Measurements from ENCODE around the gene KAZN.

KAZN gene

DNA sequence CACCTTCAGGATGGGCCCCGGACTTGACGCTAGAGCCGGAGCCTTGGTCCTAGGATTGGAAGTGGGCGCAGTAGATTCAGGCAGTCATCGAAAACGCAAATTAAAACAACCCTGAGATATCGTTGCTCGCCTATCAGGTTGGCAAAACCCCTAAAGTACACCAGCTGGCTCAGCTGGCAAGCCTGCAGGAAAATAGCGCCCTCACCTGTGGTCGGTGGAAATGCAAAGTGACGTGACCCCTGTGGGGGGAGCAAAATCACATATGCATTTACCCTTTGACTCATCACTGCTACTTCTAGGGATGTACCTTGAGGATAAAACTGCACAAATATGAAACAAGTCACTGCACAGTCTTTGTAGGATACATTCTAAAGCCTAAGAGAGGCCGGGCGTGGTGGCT lies 384.8 kb downstream of the KAZN start:
- H3K4me1 ChIP-seq (ENCODE audit: control insufficient read depth in 1 of 2, insufficient read depth in 1 of 2, low read depth in 1 of 2, low read length in 1 of 2): no peaks in the 10 kb centered on the region
- no peaks in the 10 kb centered on the region for H3K36me3 ChIP-seq
- no peaks in the 10 kb centered on the region for H3K9me3 ChIP-seq
- no peaks in the 10 kb centered on the region for H3K27me3 ChIP-seq
- H3K4me3 ChIP-seq (ENCODE audit: low read depth in 1 of 2, low read length in 1 of 2): no peak overlapping the region
- TF ChIP-seq, protein P1, sequence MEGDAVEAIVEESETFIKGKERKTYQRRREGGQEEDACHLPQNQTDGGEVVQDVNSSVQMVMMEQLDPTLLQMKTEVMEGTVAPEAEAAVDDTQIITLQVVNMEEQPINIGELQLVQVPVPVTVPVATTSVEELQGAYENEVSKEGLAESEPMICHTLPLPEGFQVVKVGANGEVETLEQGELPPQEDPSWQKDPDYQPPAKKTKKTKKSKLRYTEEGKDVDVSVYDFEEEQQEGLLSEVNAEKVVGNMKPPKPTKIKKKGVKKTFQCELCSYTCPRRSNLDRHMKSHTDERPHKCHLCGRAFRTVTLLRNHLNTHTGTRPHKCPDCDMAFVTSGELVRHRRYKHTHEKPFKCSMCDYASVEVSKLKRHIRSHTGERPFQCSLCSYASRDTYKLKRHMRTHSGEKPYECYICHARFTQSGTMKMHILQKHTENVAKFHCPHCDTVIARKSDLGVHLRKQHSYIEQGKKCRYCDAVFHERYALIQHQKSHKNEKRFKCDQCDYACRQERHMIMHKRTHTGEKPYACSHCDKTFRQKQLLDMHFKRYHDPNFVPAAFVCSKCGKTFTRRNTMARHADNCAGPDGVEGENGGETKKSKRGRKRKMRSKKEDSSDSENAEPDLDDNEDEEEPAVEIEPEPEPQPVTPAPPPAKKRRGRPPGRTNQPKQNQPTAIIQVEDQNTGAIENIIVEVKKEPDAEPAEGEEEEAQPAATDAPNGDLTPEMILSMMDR (IDR thresholded peaks at IDR 0.05): no peak
- H3K27ac ChIP-seq: no peak overlapping the region

DNA sequence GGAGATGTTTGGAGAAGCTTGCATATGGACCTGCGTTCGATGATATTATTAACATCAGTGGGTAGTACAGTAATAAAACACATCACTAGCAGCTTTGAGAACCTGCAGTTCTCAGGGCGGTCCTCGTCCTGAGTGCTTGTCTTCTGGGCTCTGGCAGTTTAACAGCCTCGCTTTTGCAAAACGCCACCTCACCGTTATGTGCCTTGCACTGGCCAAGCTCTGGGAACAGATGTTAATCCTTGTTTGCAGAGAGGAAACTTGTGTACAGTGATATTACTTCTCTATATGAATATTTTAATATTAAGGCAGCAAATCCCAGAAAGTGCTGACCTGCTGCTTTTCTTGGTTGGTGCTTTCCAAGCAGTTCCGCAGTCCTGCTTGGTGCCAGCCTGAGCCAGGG lies 387.7 kb downstream of the KAZN start:
- no peaks in the 10 kb centered on the region for H3K36me3 ChIP-seq
- no peaks in the 10 kb centered on the region for H3K27me3 ChIP-seq
- no peak overlapping the region for H3K27ac ChIP-seq
- no peaks in the 10 kb centered on the region for H3K4me1 ChIP-seq (ENCODE audit: control insufficient read depth in 1 of 2, insufficient read depth in 1 of 2, low read depth in 1 of 2, low read length in 1 of 2)
- TF ChIP-seq, protein P1 (IDR thresholded peaks at IDR 0.05): no peak
- H3K4me3 ChIP-seq (ENCODE audit: low read depth in 1 of 2, low read length in 1 of 2): no peak overlapping the region
- no peaks in the 10 kb centered on the region for H3K9me3 ChIP-seq

DNA sequence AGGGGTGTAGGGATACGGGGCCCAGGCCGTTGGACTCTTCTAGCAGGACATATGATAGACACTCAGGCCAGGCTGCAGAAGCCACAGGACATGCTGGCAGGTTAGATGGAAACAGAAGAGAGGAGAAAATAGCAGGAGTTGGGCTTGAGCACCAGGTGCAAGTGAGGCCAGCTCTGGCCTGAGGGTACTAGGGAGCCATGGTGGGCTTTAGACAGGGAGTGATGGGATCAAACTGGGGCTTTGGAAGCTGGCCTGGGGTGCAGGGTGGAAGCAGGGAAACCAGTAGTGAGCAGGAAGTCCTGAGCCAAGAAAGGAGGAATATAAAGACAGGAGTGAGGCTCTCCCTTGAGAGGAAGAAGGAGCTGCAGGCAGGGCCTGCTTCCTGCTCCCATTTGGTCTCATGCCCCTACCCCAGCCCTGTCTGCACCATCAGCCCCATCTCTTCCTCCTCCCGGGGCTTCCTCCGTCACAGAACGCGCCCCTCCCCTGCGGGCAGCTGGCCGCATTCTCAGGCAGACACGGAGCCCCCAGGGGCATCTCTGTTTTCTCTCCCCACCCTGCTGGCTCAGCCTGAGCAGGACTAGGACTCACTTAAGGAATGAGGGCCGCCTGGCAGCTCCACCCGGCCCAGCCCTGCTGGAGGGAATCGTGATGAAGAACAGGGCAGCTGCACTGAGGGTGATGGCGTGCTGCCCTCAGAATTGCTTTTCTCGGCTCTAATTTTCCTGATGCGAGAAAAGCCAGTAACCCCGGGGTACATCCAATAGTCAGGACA lies 389.5 kb downstream of the KAZN start:
- Histone ChIP-seq H3K27ac (no peak overlapping the region), H3K4me3 (ENCODE audit: low read depth in 1 of 2, low read length in 1 of 2) (no peak overlapping the region), H3K27me3 (no peaks in the 10 kb centered on the region), H3K9me3 (no peaks in the 10 kb centered on the region), H3K36me3 (no peaks in the 10 kb centered on the region), H3K4me1 (ENCODE audit: control insufficient read depth in 1 of 2, insufficient read depth in 1 of 2, low read depth in 1 of 2, low read length in 1 of 2) (no peaks in the 10 kb centered on the region)
- TF ChIP-seq, protein P1 (IDR thresholded peaks at IDR 0.05): no peak

DNA sequence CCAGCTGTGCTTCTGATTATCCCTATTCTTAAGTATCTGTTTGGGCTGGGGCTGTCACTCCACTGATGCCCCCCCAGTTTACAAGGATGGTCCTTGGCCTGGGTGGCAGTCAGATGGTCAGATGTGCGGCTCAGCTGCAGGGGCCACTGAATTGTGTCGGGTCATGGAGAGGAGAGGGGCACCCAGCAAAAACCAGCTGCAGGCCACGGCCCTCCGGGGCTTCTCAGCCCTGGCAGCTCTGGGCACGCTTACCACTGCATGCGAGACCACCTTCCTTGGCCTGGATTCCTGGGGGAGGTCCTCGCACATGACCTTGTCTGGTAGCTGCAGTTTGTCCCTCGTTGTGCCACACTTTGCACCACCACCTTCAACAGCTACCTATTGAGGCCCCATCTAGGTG lies 390.2 kb downstream of the KAZN start:
- Histone ChIP-seq H3K36me3 (no peaks in the 10 kb centered on the region), H3K4me3 (ENCODE audit: low read depth in 1 of 2, low read length in 1 of 2) (no peak overlapping the region), H3K27ac (no peak overlapping the region), H3K9me3 (no peaks in the 10 kb centered on the region), H3K27me3 (no peaks in the 10 kb centered on the region), H3K4me1 (ENCODE audit: control insufficient read depth in 1 of 2, insufficient read depth in 1 of 2, low read depth in 1 of 2, low read length in 1 of 2) (no peaks in the 10 kb centered on the region)
- TF ChIP-seq, protein P1 (IDR thresholded peaks at IDR 0.05): no peak

DNA sequence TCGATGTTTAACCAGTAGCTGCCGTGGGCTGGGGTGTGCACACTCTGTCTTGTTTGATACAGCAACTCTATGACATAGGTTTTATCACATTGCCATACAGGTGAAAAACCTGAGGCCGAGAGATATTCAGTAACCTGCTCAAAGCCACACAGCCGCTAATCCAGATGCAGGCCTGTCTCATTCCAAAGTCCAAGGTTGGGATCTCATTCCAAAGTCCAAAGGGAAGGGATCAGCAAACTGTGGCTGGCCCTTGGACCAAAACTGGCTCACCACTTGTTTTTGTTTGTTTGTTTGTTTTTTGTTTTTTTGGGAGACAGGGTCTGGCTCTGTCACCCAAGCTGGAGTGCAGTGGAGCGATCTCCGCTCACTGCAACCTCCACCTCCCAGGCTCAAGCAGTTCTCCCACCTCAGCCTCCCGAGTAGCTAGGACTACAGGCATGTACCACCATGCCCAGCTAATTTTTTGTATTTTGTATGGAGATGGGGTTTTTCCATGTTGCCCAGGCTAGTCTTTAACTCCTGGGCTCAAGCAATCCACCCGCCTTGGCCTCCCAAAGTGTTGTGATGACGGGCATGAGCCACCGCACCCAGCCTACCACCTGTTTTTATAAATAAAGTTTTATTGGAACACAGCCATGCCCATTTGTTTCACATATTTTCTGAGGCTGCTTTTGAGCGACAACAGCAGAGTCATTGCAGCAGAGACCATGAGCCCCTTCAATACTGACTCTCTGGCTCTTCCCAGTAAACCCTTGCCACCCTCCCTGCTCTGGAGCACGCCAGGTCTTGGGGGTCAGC lies 391.6 kb downstream of the KAZN start:
- H3K36me3 ChIP-seq: no peaks in the 10 kb centered on the region
- no peak overlapping the region for H3K4me3 ChIP-seq (ENCODE audit: low read depth in 1 of 2, low read length in 1 of 2)
- H3K4me1 ChIP-seq (ENCODE audit: control insufficient read depth in 1 of 2, insufficient read depth in 1 of 2, low read depth in 1 of 2, low read length in 1 of 2): no peaks in the 10 kb centered on the region
- TF ChIP-seq, protein P1 (IDR thresholded peaks at IDR 0.05): no peak
- no peaks in the 10 kb centered on the region for H3K27me3 ChIP-seq
- no peaks in the 10 kb centered on the region for H3K9me3 ChIP-seq
- no peak overlapping the region for H3K27ac ChIP-seq
